Keratinocyte (primary cell): ENCODE measurements around the gene SPDYA. TPM values are rescaled to one million over a fixed set of nuclear protein-coding genes. Genes with fewer than 3 reads are reported as not detected.

Experiments
- DNase-seq: peaks from one replicate; pipeline ENCODE4 v3.0.0-alpha.2; 2011; ENCODE audit warnings: low read depth, missing footprints, low spot score
- FAIRE-seq: peaks from 2 replicates; lab custom pipeline; 2011; peaks lifted over from hg19 to GRCh38; lab: Jason Lieb, UNC
- H2AFZ ChIP-seq: 2 replicates; pipeline ENCODE4 v1.6.0; 2012; ENCODE audit warnings: low read length, control low read depth, inconsistent platforms; ENCODE audit not compliant: control insufficient read depth
- H3K27ac ChIP-seq: 2 replicates; pipeline ENCODE4 v1.5.1; 2011; ENCODE audit warnings: low read length; ENCODE audit not compliant: control insufficient read depth, insufficient read depth
- H3K27me3 ChIP-seq: 3 replicates; pipeline ENCODE4 v1.6.0; 2011; ENCODE audit warnings: low read length; ENCODE audit not compliant: control insufficient read depth, insufficient read depth; ENCODE audit errors: extremely low read depth
- H3K36me3 ChIP-seq, 2 experiments: 2 replicates in 1 of 2; 3 replicates in 1 of 2; pipeline ENCODE4 v1.5.1; 2011; ENCODE audit warnings: low read length in 2 of 2, mild to moderate bottlenecking in 1 of 2; ENCODE audit not compliant: control insufficient read depth in 2 of 2, insufficient read depth in 2 of 2; ENCODE audit errors: extremely low read depth in 1 of 2
- H3K4me1 ChIP-seq: 3 replicates; pipeline ENCODE4 v1.5.1; 2011; ENCODE audit warnings: low read length; ENCODE audit not compliant: control insufficient read depth, insufficient read depth; ENCODE audit errors: extremely low read depth
- H3K4me2 ChIP-seq: 3 replicates; pipeline ENCODE4 v1.6.0; 2011; ENCODE audit warnings: low read depth, low read length; ENCODE audit not compliant: control insufficient read depth, insufficient read depth; ENCODE audit errors: extremely low read depth
- H3K4me3 ChIP-seq, 3 experiments: fragments of 200-600 bp in 1 of 3; sonication (generic) in 1 of 3; 2 replicates in 2 of 3; 3 replicates in 1 of 3; pipeline ENCODE4 v1.5.1; 2011 to 2016; ENCODE audit warnings: low read length in 3 of 3, mild to moderate bottlenecking in 3 of 3, control low read depth in 2 of 3, inconsistent platforms in 1 of 3, low read depth in 1 of 3, mixed read lengths in 1 of 3, mixed run types in 1 of 3, moderate library complexity in 1 of 3; ENCODE audit not compliant: control insufficient read depth in 2 of 3, insufficient read depth in 2 of 3; ENCODE audit errors: extremely low read depth in 1 of 3
- H3K79me2 ChIP-seq: 2 replicates; pipeline ENCODE4 v1.6.0; 2012; ENCODE audit warnings: low read length; ENCODE audit not compliant: control insufficient read depth, insufficient read depth
- H3K9ac ChIP-seq: 3 replicates; pipeline ENCODE4 v1.6.0; 2011; ENCODE audit warnings: low read length; ENCODE audit not compliant: control insufficient read depth, insufficient read depth; ENCODE audit errors: extremely low read depth
- H3K9me1 ChIP-seq: 3 replicates; pipeline ENCODE4 v1.6.0; 2011; ENCODE audit warnings: low read length; ENCODE audit not compliant: control insufficient read depth, insufficient read depth; ENCODE audit errors: extremely low read depth
- H3K9me3 ChIP-seq: 2 replicates; pipeline ENCODE4 v1.5.1; 2012; ENCODE audit warnings: low read depth, low read length; ENCODE audit not compliant: control insufficient read depth
- H4K20me1 ChIP-seq: 3 replicates; pipeline ENCODE4 v1.6.0; 2011; ENCODE audit warnings: low read length; ENCODE audit not compliant: control insufficient read depth, insufficient read depth; ENCODE audit errors: extremely low read depth
- EZH2 ChIP-seq: IDR thresholded peaks from one replicate; pipeline ENCODE4 v1.6.1; 2012; ENCODE audit warnings: inconsistent platforms, mild to moderate bottlenecking, low read length, moderate library complexity
- dilution Hi-C: fragments of 300-500 bp; cut with MboI; formaldehyde crosslinking; loops from one replicate; pipeline ENCODE4 v1.7.0; 2020; ENCODE audit warnings: low sequenced_read_pairs; ENCODE audit not compliant: extremely low pct_ligation_motif_present
- polyA plus RNA-seq, 5 experiments: library from polyadenylated mRNA; depleted of rRNA in 3 of 5; stranded (reverse) in 3 of 5; stranded (forward) in 1 of 5; unstranded in 1 of 5; fragments of >200 nt; gene quantifications; 1 replicate in 1 of 5; 2 replicates in 3 of 5; 3 replicates in 1 of 5; pipeline versions ENCODE4 v1.2.1 to v1.2.3, GENCODE V29; 2011 to 2012; ENCODE audit warnings: missing spikeins in 2 of 5, low read depth in 1 of 5, low replicate concordance in 1 of 5
- TF ChIP-seq, protein P1 (sequence below), 3 experiments: IDR thresholded peaks in 1 of 3; conservative IDR thresholded peaks in 1 of 3; optimal IDR thresholded peaks in 1 of 3; 2 replicates in 2 of 3; 3 replicates in 1 of 3; pipeline versions ENCODE3 to v1.5.1; 2011; ENCODE audit warnings: low read length in 3 of 3, mild to moderate bottlenecking in 3 of 3, moderate library complexity in 2 of 3, control low read depth in 1 of 3, inconsistent platforms in 1 of 3; ENCODE audit not compliant: insufficient read depth in 2 of 3; ENCODE audit errors: extremely low read depth in 1 of 3

SPDYA gene
- polyA plus RNA-seq, 1 donor (not counting 4 experiments of a cell fraction or from before 2014, with no cell fraction given) = 0.37 TPM

DNA sequence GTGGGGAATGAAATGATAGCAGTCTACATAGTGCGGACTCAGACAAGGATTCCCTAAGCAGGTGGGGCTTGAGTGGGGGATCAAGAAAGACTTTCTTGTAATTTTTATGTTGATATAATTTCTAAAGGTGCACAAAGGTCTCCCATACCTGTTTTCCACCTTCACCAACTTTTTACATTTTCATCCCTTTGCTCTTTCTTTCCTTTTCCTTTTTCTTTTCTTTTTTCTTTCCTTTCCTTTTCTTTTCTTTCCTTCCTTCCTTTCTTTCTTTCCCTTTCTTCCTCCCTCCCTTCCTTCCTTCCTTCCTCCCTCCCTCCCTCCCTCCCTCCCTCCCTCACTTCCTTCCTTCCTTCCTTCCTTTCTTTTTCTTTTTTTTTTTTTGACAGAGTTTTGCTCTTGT lies 69.6 kb downstream of the SPDYA start:
- H3K9ac ChIP-seq = no peak overlapping the region
- no peaks in the 10 kb centered on the region for H3K27me3 ChIP-seq
- H3K36me3 ChIP-seq = no peaks in the 10 kb centered on the region
- H3K79me2 ChIP-seq = no peaks in the 10 kb centered on the region
- no peak overlapping the region for H3K27ac ChIP-seq
- no peaks in the 10 kb centered on the region for H3K9me3 ChIP-seq
- H3K4me2 ChIP-seq = no peak overlapping the region
- no peaks in the 10 kb centered on the region for H3K9me1 ChIP-seq
- DNase-seq (no peak), FAIRE-seq (no peak)
- H3K4me1 ChIP-seq = no peaks in the 10 kb centered on the region
- TF ChIP-seq, protein P1, sequence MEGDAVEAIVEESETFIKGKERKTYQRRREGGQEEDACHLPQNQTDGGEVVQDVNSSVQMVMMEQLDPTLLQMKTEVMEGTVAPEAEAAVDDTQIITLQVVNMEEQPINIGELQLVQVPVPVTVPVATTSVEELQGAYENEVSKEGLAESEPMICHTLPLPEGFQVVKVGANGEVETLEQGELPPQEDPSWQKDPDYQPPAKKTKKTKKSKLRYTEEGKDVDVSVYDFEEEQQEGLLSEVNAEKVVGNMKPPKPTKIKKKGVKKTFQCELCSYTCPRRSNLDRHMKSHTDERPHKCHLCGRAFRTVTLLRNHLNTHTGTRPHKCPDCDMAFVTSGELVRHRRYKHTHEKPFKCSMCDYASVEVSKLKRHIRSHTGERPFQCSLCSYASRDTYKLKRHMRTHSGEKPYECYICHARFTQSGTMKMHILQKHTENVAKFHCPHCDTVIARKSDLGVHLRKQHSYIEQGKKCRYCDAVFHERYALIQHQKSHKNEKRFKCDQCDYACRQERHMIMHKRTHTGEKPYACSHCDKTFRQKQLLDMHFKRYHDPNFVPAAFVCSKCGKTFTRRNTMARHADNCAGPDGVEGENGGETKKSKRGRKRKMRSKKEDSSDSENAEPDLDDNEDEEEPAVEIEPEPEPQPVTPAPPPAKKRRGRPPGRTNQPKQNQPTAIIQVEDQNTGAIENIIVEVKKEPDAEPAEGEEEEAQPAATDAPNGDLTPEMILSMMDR (optimal IDR thresholded peaks at IDR 0.05 in 1 of 3, IDR thresholded peaks at IDR 0.05 in 1 of 3, conservative IDR thresholded peaks at IDR 0.05 in 1 of 3; ENCODE audit: extremely low read depth in 1 of 3, insufficient read depth in 2 of 3, low read length in 3 of 3) = no peak
- TF ChIP-seq EZH2 = no peak
- dilution Hi-C loops = no loop called here
- no peak overlapping the region for H2AFZ ChIP-seq
- no peaks in the 10 kb centered on the region for H4K20me1 ChIP-seq
- H3K4me3 ChIP-seq = no peak overlapping the region

DNA sequence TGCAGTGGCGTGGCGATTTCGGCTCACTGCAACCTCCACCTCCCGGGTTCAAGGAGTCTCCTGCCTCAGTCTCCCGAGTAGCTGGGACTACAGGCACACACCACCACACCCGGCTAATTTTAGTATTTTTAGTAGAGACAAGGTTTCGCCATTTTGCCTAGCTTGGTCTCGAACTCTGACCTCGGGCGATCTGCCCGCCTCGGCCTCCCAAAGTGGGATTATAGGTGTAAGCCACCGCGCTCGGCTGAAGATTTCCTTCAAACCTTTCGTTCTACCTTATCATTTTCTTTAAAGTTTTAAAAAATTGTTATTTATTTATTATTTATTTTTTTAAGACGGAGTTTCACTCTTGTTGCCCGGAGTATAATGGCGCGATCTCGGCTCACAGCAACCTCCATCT lies 82.9 kb downstream of the SPDYA start:
- no peaks in the 10 kb centered on the region for H3K9me1 ChIP-seq
- H3K4me3 ChIP-seq = no peak overlapping the region
- H4K20me1 ChIP-seq = peaks cover 21% of the 10 kb centered on the region
- H3K9ac ChIP-seq = no peak overlapping the region
- no peak for DNase-seq
- TF ChIP-seq, protein P1 (optimal IDR thresholded peaks at IDR 0.05 in 1 of 3, IDR thresholded peaks at IDR 0.05 in 1 of 3, conservative IDR thresholded peaks at IDR 0.05 in 1 of 3; ENCODE audit: extremely low read depth in 1 of 3, insufficient read depth in 2 of 3, low read length in 3 of 3) = no peak
- no peak for TF ChIP-seq EZH2
- peaks cover 22% of the 10 kb centered on the region for H3K4me1 ChIP-seq
- H3K27ac ChIP-seq = no peak overlapping the region
- no peak for FAIRE-seq
- H3K27me3 ChIP-seq = no peaks in the 10 kb centered on the region
- peaks cover 40% of the 10 kb centered on the region for H3K79me2 ChIP-seq
- dilution Hi-C loops = no loop called here
- peaks cover 0 to 4% of the 10 kb centered on the region in 2 experiments for H3K36me3 ChIP-seq
- no peaks in the 10 kb centered on the region for H3K9me3 ChIP-seq
- no peak overlapping the region for H2AFZ ChIP-seq
- no peak overlapping the region for H3K4me2 ChIP-seq
